HG03025 (cell line): ENCODE results near the gene STATH.
"Not testable (repeated sequence)": the region's sequence is repeated elsewhere in the genome, so short reads cannot be mapped to it uniquely, and the experiment has no call there.

Experiments
- ATAC-seq: cut with Tn5 transposase; IDR thresholded peaks from one replicate; pipeline ENCODE4 v1.9.1; 2021; ENCODE audit warnings: mild to moderate bottlenecking, moderate library complexity; ENCODE audit not compliant: unreplicated experiment, low FRiP score

The STATH gene

GRCh38 chr4:69995526-69996016, at the start of gene STATH:
TSS of gene STATH (plus strand) at chr4:69995966. CDS start at chr4:69998438, 2,472 bp downstream.
- ATAC-seq = no peak

GRCh38 chr4:69951602-69952001, 44.2 kb upstream of the STATH start:
- ATAC-seq = no peak

- no peak for ATAC-seq
Observed at GRCh38 chr4:69957209-69957608, 38.6 kb upstream of the STATH start.

- no peak for ATAC-seq
Observed at GRCh38 chr4:69965628-69966027, 30.1 kb upstream of the STATH start, which contains the start of gene CSN2. TSS of gene CSN2 (minus strand) at chr4:69965728. CDS start at chr4:69960995, 4,733 bp downstream.

- ATAC-seq = no peak
Observed at GRCh38 chr4:69970071-69970470, 25.7 kb upstream of the STATH start.

GRCh38 chr4:69974631-69975030, 21.1 kb upstream of the STATH start:
- ATAC-seq = no peak

GRCh38 chr4:69977582-69977981, 18.2 kb upstream of the STATH start:
- no peak for ATAC-seq

- no peak for ATAC-seq
Observed at GRCh38 chr4:69984030-69984443, 11.7 kb upstream of the STATH start.

- no peak for ATAC-seq
Observed at GRCh38 chr4:69986663-69987062, 9.1 kb upstream of the STATH start.

GRCh38 chr4:69991016-69991415, 4.8 kb upstream of the STATH start:
- no peak for ATAC-seq

GRCh38 chr4:69994782-69995181, 984 bp upstream of the STATH start:
- no peak for ATAC-seq

GRCh38 chr4:69999420-69999819, 3.7 kb downstream of the STATH start:
- ATAC-seq = no peak

- no peak for ATAC-seq
Observed at GRCh38 chr4:70000711-70001110, 4.9 kb downstream of the STATH start.

- no peak for ATAC-seq
Observed at GRCh38 chr4:70002507-70002906, 6.7 kb downstream of the STATH start.

- ATAC-seq = no peak
Observed at GRCh38 chr4:70008771-70009170, 13.0 kb downstream of the STATH start.

- ATAC-seq = not testable (repeated sequence)
Observed at GRCh38 chr4:70019006-70019405, 23.2 kb downstream of the STATH start.

GRCh38 chr4:70023218-70023617, 27.5 kb downstream of the STATH start:
- ATAC-seq = no peak

- no peak for ATAC-seq
Observed at GRCh38 chr4:70027011-70027410, 31.2 kb downstream of the STATH start.

GRCh38 chr4:70028159-70028558, 32.4 kb downstream of the STATH start, which contains the start of gene HTN3:
TSS of gene HTN3 (plus strand) at chr4:70028459. CDS start at chr4:70030741, 2,282 bp downstream.
- not testable (repeated sequence) for ATAC-seq

- not testable (repeated sequence) for ATAC-seq
Observed at GRCh38 chr4:70037559-70037958, 41.8 kb downstream of the STATH start.

- not testable (repeated sequence) for ATAC-seq
Observed at GRCh38 chr4:70039928-70040327, 44.2 kb downstream of the STATH start.

GRCh38 chr4:70041652-70042286, 46.0 kb downstream of the STATH start:
- ATAC-seq = no peak
